Tibial artery (tissue), 4 donors: ENCODE data around the gene LHX5.

Source experiments
- DNase-seq, 2 donors: peaks; one replicate each; pipeline ENCODE4 v3.0.0-alpha.2; 2019
- H3K27ac ChIP-seq, 2 donors: fragments of 200-600 bp; sonication (generic) in 1 of 2; 1 replicate in 1 of 2; 2 replicates in 1 of 2; pipeline ENCODE4 v1.5.1; 2018 to 2019; ENCODE audit warnings: mild to moderate bottlenecking in 1 of 2
- H3K27me3 ChIP-seq, 2 donors: fragments of 200-600 bp; sonication (generic) in 1 of 2; one replicate each; pipeline versions ENCODE4 v1.5.1 to v1.6.0; 2016 to 2019
- H3K36me3 ChIP-seq, 3 donors: fragments of 200-600 bp; sonication (generic) in 2 of 3; one replicate each; pipeline ENCODE4 v1.5.1; 2016 to 2019; ENCODE audit warnings: mild to moderate bottlenecking in 2 of 3
- H3K4me1 ChIP-seq, 4 donors: fragments of 200-600 bp; sonication (generic) in 2 of 4; 1 replicate in 3 of 4; 2 replicates in 1 of 4; pipeline ENCODE4 v1.5.1; 2016 to 2019
- H3K4me3 ChIP-seq, 2 donors: fragments of 200-600 bp; sonication (generic) in 1 of 2; 1 replicate in 1 of 2; 2 replicates in 1 of 2; pipeline ENCODE4 v1.5.1; 2018 to 2019; ENCODE audit warnings: mild to moderate bottlenecking in 2 of 2
- H3K9me3 ChIP-seq, 3 donors: fragments of 200-600 bp; sonication (generic) in 1 of 3; one replicate each; pipeline ENCODE4 v1.5.1; 2016 to 2019
- intact Hi-C: fragments of 100-400 bp; cut with DNase I; formaldehyde crosslinking; loops from one replicate; pipeline ENCODE4 v1.15.0; 2023; ENCODE audit warnings: low total_unique reads
- TF ChIP-seq, protein P1 (sequence below), 2 experiments: fragments of 200-600 bp in 1 of 2; fragments of 450-650 bp in 1 of 2; IDR thresholded peaks; one replicate each; pipeline ENCODE4 v1.5.1; 2017 to 2019; ENCODE audit warnings: antibody characterized with exemption in 2 of 2, mild to moderate bottlenecking in 1 of 2, moderate library complexity in 1 of 2

LHX5 gene

DNA sequence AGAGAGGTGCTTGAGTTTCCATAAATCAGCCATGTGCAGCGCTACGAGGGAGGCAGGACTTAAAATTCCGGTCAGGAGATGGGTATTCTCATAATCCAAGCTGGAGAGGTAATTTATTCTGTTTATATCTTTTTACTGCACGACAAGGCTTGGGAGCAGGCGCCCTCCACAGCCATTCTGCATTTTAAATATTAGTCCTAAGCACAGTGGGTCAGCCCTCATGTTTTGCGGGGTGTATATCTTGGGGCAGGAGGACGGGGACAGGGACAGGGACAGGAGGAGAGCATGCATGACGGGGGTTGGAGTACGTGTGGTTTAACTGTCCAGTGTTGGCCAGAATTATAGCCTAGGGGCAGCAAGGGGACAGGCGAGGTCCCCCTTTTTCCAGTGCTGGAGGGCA is 14.5 kb downstream of the LHX5 start:
- H3K36me3 ChIP-seq = no peaks in the 10 kb centered on the region
- H3K9me3 ChIP-seq = no peaks in the 10 kb centered on the region
- TF ChIP-seq, protein P1, sequence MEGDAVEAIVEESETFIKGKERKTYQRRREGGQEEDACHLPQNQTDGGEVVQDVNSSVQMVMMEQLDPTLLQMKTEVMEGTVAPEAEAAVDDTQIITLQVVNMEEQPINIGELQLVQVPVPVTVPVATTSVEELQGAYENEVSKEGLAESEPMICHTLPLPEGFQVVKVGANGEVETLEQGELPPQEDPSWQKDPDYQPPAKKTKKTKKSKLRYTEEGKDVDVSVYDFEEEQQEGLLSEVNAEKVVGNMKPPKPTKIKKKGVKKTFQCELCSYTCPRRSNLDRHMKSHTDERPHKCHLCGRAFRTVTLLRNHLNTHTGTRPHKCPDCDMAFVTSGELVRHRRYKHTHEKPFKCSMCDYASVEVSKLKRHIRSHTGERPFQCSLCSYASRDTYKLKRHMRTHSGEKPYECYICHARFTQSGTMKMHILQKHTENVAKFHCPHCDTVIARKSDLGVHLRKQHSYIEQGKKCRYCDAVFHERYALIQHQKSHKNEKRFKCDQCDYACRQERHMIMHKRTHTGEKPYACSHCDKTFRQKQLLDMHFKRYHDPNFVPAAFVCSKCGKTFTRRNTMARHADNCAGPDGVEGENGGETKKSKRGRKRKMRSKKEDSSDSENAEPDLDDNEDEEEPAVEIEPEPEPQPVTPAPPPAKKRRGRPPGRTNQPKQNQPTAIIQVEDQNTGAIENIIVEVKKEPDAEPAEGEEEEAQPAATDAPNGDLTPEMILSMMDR (IDR thresholded peaks at IDR 0.05) = no peak
- H3K27me3 ChIP-seq = peaks cover 0 to 49% of the 10 kb centered on the region in 2 donors
- H3K4me3 ChIP-seq = no peak overlapping the region
- H3K27ac ChIP-seq = no peak overlapping the region
- intact Hi-C loops = no loop called here
- DNase-seq = no peak
- peaks cover 0 to 1% (median under 1%) of the 10 kb centered on the region in 4 donors for H3K4me1 ChIP-seq

DNA sequence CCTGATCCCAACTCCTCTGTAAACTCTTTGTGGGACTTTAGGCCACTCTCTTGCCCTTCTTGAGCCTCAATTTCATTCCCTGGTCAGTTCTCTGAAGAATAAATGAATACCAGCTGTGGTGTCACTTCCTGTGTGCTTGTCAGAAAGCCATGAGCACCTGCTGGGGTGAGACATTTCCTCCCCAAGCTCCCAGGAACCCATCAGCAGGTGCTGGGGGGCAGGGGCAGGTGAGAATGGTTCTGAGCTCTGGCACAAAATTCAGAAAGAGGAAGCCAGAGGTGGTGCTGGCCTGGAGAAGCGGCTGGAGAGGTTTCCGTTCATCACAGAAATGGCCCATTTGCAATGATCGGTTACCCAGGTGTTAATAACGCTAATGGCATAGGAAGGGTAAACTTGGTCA is 14.9 kb downstream of the LHX5 start:
- no peaks in the 10 kb centered on the region for H3K36me3 ChIP-seq
- no peak overlapping the region for H3K27ac ChIP-seq
- H3K4me3 ChIP-seq = no peak overlapping the region
- TF ChIP-seq, protein P1 (IDR thresholded peaks at IDR 0.05) = no peak
- intact Hi-C loops = no loop called here
- H3K4me1 ChIP-seq = no peaks in the 10 kb centered on the region
- H3K27me3 ChIP-seq = peaks cover 0 to 44% of the 10 kb centered on the region in 2 donors
- H3K9me3 ChIP-seq = no peaks in the 10 kb centered on the region
- no peak for DNase-seq

DNA sequence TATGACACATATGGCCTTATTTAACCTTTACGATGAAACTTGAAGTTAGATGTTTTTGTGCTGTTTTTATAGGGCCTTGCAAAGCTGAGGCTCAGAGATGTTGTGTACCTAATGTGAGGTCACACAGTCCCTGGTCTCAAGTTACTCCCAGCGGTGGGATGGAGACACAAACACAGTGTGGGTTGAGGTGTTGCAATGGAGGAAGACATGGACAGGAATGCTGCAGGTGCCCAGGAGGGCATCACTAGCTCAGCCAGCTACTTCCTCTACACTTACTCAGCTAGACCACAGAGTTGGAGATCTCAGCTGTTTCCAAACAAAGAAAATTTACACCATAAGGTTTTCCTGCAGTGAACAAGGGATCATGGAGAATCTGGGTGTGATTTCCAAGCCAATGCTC is 15.5 kb downstream of the LHX5 start:
- H3K27ac ChIP-seq = no peak overlapping the region
- intact Hi-C loops = no loop called here
- H3K9me3 ChIP-seq = no peaks in the 10 kb centered on the region
- no peaks in the 10 kb centered on the region for H3K4me1 ChIP-seq
- no peak overlapping the region for H3K4me3 ChIP-seq
- peaks cover 0 to 39% of the 10 kb centered on the region in 2 donors for H3K27me3 ChIP-seq
- TF ChIP-seq, protein P1 (IDR thresholded peaks at IDR 0.05) = no peak
- DNase-seq = no peak
- no peaks in the 10 kb centered on the region for H3K36me3 ChIP-seq

DNA sequence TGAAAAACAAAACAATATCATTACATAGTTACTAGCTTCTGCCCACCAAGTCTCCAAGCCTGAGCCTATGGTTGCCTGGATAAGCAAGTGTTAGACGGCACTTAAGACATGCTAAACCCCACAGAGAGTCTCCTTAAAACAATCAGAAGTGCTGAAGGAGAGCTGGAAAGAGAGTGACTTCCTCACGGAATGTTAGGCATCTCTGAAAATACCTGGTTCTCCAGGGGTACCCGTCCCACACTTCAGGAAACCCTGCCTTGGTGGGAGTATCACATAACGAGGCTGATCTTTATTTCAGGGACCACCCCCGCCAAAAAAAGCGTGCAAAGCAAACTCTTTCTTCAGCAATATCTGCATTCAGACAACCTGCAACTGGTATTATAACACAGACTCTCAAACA is 18.3 kb downstream of the LHX5 start:
- no peak overlapping the region for H3K4me3 ChIP-seq
- TF ChIP-seq, protein P1 (IDR thresholded peaks at IDR 0.05) = no peak

DNA sequence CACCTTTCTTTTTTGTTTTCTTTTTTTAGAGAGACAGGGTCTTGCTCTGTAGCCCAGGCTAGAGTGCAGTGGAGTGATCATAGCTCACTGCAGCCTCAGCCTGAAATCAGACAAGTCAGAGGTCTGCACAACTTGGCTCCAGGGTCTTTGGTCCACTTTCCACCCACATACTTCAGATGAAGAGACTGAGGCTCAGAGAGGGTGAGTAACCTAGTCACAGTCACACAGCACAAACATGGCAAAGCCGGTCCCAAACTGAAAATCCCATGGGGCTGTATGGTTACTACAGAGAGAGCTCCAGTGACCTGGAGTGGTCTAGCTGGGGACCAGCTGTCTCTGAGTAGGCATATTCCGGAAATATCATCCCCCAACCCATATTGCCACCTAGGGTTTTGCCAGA is 19.2 kb downstream of the LHX5 start:
- Histone ChIP-seq H3K27ac (no peak overlapping the region), H3K27me3 (peaks cover 0 to 29% of the 10 kb centered on the region in 2 donors)
- intact Hi-C loops = no loop called here

More for the DNA sequence above, 18.3 kb downstream of the LHX5 start:
- Histone ChIP-seq H3K9me3 (no peaks in the 10 kb centered on the region), H3K27me3 (peaks cover 0 to 25% of the 10 kb centered on the region in 2 donors), H3K27ac (no peak overlapping the region), H3K36me3 (no peaks in the 10 kb centered on the region), H3K4me1 (no peaks in the 10 kb centered on the region)
- intact Hi-C loops = no loop called here
- DNase-seq = no peak

More for the DNA sequence above, 19.2 kb downstream of the LHX5 start:
- H3K4me3 ChIP-seq = no peak overlapping the region
- no peaks in the 10 kb centered on the region for H3K36me3 ChIP-seq
- no peaks in the 10 kb centered on the region for H3K9me3 ChIP-seq
- TF ChIP-seq, protein P1 (IDR thresholded peaks at IDR 0.05) = no peak
- DNase-seq = no peak
- no peaks in the 10 kb centered on the region for H3K4me1 ChIP-seq
